ENCODE data around the gene PPP1R26.
"Not testable (repeated sequence)": the region's sequence is repeated elsewhere in the genome, so short reads cannot be mapped to it uniquely, and the experiment has no call there.

GRCh38 chr9:135451909-135452308 lies 27.7 kb upstream of the PPP1R26 start:
- not testable (repeated sequence) for TF ChIP-seq CTCF (IDR thresholded peaks at IDR 0.05; ENCODE audit: poor library complexity, severe bottlenecking); RAD21 (conservative IDR thresholded peaks at IDR 0.05); TAF1 (IDR thresholded peaks at IDR 0.05; ENCODE audit: low read depth); MXI1 (conservative IDR thresholded peaks at IDR 0.05; ENCODE audit: poor library complexity, severe bottlenecking); REST (IDR thresholded peaks at IDR 0.05; ENCODE audit: borderline replicate concordance); POLR2AphosphoS5 (IDR thresholded peaks at IDR 0.05); EZH2 (IDR thresholded peaks at IDR 0.05; ENCODE audit: borderline replicate concordance, insufficient read depth, low read length, poor library complexity, severe bottlenecking)
